IMR-90 (cell line): ENCODE results near the gene ESRRB.

ENCODE experiments used
- CTCF ChIP-seq: conservative IDR thresholded peaks from 2 replicates; pipeline ENCODE4 v1.5.1; 2012; ENCODE audit warnings: mild to moderate bottlenecking, low read depth, low read length, improper control_type of control experiment
- MAFK ChIP-seq: IDR thresholded peaks from 2 replicates; pipeline ENCODE4 v1.6.1; 2012; ENCODE audit warnings: low read depth, low read length, improper control_type of control experiment
- MXI1 ChIP-seq: IDR thresholded peaks from 2 replicates; pipeline ENCODE4 v1.6.1; 2012; ENCODE audit warnings: low read depth, mild to moderate bottlenecking, low read length, moderate library complexity, borderline replicate concordance
- POLR2A ChIP-seq: IDR thresholded peaks from 2 replicates; pipeline ENCODE4 v1.6.1; 2012; ENCODE audit warnings: mild to moderate bottlenecking, low read depth, low read length

GRCh38 chr14:76380991-76381390, 5.1 kb downstream of the ESRRB start:
- TF ChIP-seq POLR2A (no peak), CTCF (no peak), MAFK (no peak), MXI1 (no peak)
